Right kidney (tissue), 1 donor: ENCODE data around the gene DDX24.

ENCODE experiments used
- DNase-seq: peaks from one replicate; pipeline ENCODE4 v3.0.0-alpha.2; 2016

Gene DDX24

GRCh38 chr14:94049625-94050023, 31.4 kb downstream of the DDX24 start:
- DNase-seq = no peak

- no peak for DNase-seq
Observed at GRCh38 chr14:94048691-94049624, 32.0 kb downstream of the DDX24 start.

DNA sequence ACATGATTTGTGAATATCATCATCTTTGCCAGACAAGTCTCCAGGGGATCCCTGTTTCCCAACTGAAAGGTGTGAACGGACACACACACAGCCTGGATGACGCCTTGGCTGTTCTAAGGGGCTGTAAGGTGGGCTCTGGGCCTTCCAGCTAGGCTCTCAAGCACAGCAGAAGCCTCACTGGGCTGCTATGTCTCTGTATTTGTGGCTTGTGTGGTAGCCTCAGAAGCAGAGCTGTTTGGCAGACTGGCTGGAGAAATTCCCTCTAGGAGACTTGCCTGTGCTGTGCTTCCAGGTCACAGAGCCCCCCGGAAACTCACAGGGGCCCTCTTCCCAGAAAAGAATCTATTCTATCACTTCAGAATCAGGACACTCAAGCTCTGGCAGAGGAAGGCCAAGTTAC, 33.4 kb downstream of the DDX24 start:
- DNase-seq = no peak

DNA sequence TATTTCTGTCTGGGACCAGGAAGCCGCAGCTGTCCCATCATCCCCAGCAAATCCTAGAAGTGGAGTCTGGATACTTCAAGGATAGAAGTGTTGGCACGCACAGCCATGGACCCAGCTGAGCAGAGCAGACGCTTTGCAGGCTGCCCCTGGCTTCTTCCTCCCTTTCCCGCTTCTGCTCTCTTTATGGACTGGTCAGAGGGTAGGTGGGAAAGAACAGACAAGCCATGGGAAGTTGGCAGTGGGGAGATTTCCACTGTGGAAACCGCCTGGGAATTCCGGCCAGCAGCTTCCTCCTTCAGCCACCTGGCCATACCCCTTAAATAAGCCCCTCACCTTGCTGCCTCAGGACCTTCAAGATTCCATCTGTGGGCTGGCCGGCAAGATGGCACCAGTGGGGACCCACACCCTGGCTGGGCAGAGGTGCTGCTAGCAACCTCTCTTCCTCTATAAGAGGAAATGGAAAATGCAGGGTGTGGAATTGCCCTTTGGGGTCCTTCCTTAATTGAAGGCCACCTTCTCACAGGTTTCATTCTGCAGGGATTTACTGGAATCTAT, 34.2 kb downstream of the DDX24 start:
- no peak for DNase-seq

GRCh38 chr14:94045563-94046345, 35.2 kb downstream of the DDX24 start:
- DNase-seq = no peak

DNA sequence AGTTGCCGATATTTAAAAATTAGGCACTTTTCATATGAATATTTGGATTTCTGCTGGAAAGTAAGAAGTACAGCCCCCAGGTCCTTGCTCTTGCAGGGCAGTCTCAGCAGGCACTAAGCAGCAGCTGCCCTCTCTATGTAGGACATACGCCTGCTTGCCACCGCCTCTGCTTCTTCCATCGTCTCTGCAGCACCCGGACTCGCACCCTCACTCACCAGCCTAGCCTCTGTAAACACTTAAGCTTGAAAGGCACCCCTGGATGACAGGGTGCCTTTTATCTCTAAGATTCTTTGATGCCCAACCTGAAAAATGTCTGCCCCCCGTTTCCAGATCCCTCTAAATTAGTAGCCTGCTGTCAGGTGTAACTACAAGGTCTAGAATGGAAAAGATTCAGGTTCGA, 35.9 kb downstream of the DDX24 start:
- DNase-seq = no peak

- no peak for DNase-seq
Observed at GRCh38 chr14:94044476-94045091, 36.4 kb downstream of the DDX24 start.

DNA sequence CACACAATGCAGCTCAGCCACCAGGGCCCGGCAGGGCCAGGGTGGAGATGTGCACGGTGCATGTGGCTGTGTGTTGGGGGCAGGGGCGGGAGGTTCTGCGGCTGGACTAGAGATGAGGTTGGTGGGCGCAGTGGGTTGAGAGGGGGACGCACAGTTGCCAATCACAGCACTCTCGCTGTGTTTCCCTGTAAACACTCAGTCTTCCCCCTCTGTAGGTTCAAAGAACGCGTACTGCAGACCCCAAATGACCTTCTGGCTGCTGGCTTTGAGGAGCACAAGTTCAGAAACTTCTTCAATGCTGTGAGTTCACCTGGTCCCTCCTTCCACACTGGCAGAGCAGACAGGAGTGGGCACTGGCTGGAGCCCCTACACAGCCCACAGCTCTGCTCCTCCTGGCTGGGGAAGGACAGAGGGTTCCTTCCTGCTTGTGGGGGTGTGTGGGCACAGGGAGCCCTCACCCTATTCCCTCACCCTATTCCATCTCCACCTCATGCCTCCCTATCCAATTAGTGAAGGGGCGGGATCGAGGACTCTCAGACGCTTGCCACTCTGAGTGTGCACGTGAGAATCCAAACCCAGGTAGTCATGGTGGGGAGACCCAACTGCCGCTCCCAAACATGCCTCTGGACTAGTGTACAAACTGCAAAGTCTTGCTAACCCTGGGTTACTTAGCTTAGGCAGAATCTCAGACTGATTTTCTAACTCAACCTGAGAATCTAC, 37.1 kb downstream of the DDX24 start:
- no peak for DNase-seq

DNA sequence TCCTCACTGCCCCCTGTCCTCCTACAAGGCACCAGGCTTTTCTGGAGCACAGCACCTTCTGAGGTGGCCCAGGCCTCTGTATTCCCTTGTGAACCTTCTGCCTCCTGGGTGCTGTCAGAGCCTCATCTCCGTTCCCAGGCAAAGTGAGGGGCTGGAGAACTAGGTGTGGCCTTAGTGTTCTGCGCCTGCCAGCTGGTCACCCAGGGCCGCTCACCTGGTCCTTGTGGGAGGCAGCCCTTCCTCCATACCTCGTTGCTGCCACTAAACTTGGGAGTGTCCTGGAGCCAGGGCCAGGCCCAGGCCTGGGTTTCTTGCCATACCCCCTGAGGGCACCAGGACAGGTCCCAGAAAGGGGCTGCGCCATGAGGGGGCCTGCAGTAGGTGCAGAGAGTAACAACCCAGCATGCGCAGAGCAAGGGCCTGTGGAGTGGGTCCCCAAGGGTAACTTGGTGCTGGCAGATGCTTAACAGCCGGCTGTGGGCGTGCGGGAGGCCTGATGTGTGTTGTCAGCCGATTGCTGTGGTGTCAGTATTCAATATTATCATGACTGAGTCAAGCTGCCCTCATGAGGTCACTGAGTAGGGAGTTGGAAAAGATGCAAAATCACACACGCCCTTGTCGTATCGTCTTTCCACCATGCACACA, 37.8 kb downstream of the DDX24 start:
- no peak for DNase-seq

- no peak for DNase-seq
Observed at GRCh38 chr14:94042433-94043091, 38.4 kb downstream of the DDX24 start.

GRCh38 chr14:94041551-94042346, 39.3 kb downstream of the DDX24 start:
- no peak for DNase-seq

DNA sequence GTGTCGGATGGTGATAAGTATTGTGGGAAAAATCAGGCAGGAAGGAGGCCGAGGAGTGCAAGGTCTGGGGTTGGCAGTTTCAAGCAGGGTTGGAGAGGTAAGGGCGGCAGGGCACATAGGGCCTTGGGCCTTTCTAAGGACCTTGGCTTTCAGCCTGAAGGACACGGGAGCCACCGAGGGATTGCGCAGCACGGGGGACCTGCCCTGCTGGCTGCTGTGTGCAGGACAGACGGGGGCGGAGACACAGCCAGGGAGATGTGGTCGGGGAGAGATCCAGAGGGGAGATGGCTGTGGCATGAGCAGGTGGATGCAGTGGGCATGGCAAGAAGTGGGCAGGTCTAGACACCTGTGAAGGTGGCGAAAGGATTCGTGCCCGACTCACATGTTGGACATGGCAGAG, 40.2 kb downstream of the DDX24 start:
- no peak for DNase-seq

DNA sequence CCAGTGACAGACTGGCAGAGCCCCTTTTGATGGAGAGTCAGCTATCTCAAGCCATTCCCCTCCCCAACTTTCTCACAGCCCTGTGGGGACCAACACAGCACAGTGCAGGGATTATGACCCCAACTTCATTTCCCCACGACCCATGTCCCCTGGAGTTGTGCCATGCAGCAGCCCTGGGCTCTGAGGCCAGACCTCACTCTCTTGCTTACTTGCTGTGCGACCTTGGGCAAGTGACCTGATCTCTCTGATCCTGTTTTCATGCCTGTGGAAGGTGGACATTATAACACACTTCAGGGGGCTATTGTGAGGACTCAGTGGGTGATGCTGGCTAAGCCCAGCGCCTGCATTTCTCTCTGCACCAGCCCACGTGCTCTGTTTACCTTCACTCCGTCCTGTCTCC, 40.8 kb downstream of the DDX24 start:
- DNase-seq = no peak

GRCh38 chr14:94038921-94039629, 41.9 kb downstream of the DDX24 start:
- DNase-seq = no peak

DNA sequence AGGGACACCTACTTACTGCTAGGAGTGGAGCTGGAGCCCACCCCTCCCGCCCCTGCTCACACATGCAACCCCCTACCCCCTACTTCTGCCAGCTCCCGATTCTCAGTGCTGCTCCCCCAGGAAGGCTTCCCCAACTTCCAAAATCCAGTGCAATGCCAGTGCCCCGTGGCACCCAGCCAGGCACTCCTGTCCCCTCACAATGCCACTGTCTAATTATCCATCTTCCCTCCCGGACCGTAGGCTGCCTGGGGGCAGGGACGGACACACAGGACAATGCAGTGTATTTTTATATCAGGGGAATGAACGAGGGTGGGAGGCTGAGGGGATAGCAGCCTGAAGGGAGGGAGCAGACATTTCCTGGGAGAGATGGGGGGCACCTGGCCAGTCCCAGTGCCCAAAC, 42.5 kb downstream of the DDX24 start:
- DNase-seq = no peak

DNA sequence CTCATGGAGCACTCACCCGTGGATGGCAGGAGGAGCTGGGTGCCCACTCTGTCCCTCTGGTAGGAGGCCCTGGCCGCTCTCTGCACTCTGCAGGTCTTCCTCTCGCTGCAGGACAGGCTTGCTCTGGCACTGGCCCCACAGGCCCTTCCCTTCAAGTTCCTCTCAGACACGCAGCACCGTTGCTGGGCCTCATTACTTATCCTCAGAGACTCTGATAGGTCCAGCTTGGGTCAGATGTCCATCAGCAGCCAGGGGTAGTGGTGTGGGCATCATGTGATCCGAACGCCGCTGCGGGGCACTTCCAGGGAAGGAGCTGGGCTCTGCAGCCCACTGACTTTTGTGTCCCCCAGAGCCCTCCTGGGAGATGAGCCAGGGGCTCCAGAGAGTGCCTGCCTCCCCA, 43.0 kb downstream of the DDX24 start:
- DNase-seq = no peak

GRCh38 chr14:94036313-94037167, 44.5 kb downstream of the DDX24 start:
- peak; percentile 40 for DNase-seq

DNA sequence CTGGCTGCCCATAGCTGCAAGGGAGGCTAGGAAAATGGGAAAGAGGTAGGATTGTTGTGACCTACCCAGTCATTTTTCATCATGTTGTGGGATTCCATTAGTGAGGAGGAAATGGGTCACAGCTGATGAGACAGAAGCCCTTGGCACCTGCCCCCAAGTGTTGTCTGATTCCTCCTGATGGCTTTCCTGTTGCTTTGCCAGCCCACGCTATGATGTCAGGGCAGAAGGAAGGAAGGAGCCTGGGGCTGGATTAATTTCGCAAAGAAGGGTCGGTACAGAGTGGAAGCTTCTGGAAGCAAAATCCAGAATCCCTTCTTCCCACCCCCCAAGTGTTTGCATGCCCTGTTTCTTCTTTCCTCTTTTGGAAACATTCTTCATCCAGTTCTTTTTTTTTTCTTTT, 46.1 kb downstream of the DDX24 start:
- DNase-seq = no peak
